WERI-Rb-1 (cell line): ENCODE data around the gene WHRN.
A peak's percentile ranks its signal among the peaks of the same experiment; 100 is the strongest.

Experiments
- DNase-seq: peaks from one replicate; pipeline ENCODE4 v3.0.0-alpha.2; 2020
- H3K27ac ChIP-seq: fragments of 250-450 bp; sonication (Bioruptor Pico); 2 replicates; pipeline ENCODE4 v1.5.1; 2020; ENCODE audit warnings: mild to moderate bottlenecking, moderate library complexity
- H3K27me3 ChIP-seq: fragments of 250-450 bp; sonication (Bioruptor Pico); 2 replicates; pipeline ENCODE4 v1.5.1; 2021; ENCODE audit warnings: mild to moderate bottlenecking, low read depth, moderate library complexity; ENCODE audit not compliant: insufficient read depth, severe bottlenecking
- H3K36me3 ChIP-seq: fragments of 250-450 bp; sonication (Bioruptor Pico); 2 replicates; pipeline ENCODE4 v1.5.1; 2020; ENCODE audit warnings: mild to moderate bottlenecking, moderate library complexity
- H3K4me3 ChIP-seq: 2 replicates; pipeline ENCODE4 v1.5.1; 2011; ENCODE audit warnings: low read depth, mild to moderate bottlenecking, control low read depth, low read length
- H3K9me3 ChIP-seq: fragments of 250-450 bp; sonication (Bioruptor Pico); 2 replicates; pipeline ENCODE4 v1.5.1; 2021; ENCODE audit warnings: mild to moderate bottlenecking, moderate library complexity; ENCODE audit not compliant: severe bottlenecking
- TF ChIP-seq, protein P1 (sequence below): IDR thresholded peaks from 2 replicates; pipeline ENCODE4 v1.5.1; 2011; ENCODE audit warnings: low read depth, mild to moderate bottlenecking, control low read depth, inconsistent platforms, low read length

WHRN gene

DNA sequence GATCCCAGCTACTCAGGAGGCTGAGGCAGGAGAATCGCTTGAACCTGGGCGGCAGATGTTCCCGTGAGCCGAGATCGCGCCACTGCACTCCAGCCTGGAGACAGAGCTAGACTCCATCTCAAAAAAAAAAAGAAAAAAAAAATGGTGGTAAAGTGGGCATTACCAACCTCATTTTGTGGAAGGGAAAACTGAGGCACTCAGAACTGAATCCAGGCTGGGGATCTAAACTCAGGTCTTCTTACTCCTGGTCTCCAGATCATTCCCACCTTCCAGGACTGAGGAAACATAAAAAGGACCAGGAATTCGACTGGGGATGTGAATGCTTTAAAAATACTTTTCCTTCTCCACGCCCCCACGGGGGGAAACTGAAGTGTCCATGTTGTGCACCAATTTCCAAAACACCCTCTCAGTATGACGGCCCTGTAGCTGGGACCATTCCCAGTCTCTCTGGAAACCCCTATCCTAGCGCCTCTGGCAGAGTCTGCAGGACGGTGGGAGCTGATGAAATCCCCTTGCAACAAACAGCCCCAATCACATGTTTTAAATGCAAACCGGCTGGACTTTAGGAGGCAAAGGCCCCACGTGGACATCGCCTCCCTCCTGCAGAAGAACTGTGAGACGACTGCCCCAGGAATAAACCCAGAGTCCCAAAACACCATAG, 108.6 kb downstream of the WHRN start:
- Histone ChIP-seq H3K27me3 (no peaks in the 10 kb centered on the region), H3K36me3 (peaks cover 40% of the 10 kb centered on the region), H3K4me3 (peak overlapping the region; percentile 87)

DNA sequence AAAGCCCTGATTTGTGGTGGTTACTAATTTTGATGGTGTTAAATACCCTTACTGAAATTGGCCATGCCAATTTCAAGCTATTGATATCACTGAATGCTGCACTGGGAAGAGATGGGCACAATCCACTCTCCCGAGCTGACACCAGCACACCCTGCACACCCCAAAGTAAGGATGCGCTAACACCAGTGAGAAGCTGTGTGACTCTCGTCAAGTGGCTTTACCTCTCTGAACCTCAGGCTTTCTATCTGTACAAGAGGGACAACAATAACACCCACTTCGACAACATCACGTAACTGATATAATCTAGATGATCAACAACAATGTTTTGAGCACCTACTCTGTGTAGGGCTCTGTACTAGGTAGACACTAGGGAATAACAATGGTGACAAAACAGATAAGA, 109.5 kb downstream of the WHRN start:
- no peak for DNase-seq
- Histone ChIP-seq H3K27me3 (no peaks in the 10 kb centered on the region), H3K9me3 (no peaks in the 10 kb centered on the region), H3K36me3 (peaks cover 45% of the 10 kb centered on the region), H3K4me3 (no peak overlapping the region), H3K27ac (no peak overlapping the region)
- TF ChIP-seq, protein P1, sequence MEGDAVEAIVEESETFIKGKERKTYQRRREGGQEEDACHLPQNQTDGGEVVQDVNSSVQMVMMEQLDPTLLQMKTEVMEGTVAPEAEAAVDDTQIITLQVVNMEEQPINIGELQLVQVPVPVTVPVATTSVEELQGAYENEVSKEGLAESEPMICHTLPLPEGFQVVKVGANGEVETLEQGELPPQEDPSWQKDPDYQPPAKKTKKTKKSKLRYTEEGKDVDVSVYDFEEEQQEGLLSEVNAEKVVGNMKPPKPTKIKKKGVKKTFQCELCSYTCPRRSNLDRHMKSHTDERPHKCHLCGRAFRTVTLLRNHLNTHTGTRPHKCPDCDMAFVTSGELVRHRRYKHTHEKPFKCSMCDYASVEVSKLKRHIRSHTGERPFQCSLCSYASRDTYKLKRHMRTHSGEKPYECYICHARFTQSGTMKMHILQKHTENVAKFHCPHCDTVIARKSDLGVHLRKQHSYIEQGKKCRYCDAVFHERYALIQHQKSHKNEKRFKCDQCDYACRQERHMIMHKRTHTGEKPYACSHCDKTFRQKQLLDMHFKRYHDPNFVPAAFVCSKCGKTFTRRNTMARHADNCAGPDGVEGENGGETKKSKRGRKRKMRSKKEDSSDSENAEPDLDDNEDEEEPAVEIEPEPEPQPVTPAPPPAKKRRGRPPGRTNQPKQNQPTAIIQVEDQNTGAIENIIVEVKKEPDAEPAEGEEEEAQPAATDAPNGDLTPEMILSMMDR = no peak

More for the DNA sequence above, 108.6 kb downstream of the WHRN start:
- TF ChIP-seq, protein P1 = no peak
- DNase-seq = no peak
- Histone ChIP-seq H3K9me3 (no peaks in the 10 kb centered on the region), H3K27ac (peak overlapping the region; percentile 82)

DNA sequence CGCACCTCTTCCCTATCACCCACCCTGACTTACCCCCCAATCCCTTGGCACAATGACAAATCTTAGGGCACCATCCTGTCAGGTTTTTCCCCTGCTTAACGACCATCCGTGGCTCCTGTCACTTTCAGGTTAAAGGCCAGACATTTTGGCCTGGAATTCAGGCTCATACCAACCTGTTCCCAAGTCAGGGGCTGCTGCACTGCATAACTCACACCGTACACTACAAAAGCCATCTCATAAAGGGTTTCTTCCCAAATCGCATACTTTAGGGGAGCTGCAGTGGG, 110.0 kb downstream of the WHRN start:
- TF ChIP-seq, protein P1 = no peak
- no peak overlapping the region for H3K4me3 ChIP-seq
- no peak overlapping the region for H3K27ac ChIP-seq
- DNase-seq = no peak
- H3K36me3 ChIP-seq = peaks cover 49% of the 10 kb centered on the region
- H3K27me3 ChIP-seq = no peaks in the 10 kb centered on the region
- no peaks in the 10 kb centered on the region for H3K9me3 ChIP-seq

DNA sequence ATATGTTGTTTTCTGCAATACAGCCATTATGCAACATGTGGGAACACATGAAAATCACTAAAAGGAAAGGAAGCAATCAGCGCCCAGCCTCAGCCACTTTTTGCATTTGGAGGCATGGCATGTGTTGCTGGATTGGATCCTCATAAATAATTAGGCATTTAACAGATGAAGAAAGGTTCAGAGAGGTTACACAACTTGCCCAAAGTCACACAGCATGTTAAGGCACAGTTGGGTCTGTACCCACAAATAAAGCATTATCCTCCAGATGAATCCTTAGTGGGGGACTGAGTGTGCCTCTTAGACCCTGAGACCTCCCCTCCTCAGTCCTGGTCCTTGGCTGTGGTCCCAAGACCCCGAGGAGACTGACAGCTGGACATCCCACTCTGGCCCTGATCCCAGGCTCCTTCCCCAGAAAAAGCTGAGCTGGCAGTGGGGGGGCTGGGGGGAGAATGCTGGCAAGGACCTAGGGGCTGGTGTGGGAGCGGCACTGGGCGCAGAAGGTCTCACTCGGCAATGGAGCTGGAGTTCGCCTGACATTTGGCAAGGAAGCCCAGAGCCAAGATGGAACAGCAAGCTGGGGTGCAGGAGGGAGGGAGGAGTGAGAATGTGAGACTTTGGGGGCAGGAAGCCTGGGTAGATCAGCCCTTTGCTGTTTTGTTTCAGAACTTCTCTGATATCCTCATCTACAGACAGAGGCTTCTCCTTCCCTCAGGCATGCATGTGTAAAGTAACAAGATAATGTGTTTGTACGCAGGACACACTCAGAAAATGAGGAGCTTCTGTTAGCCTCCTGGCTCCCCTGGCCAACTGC, 110.5 kb downstream of the WHRN start:
- no peak for DNase-seq
- TF ChIP-seq, protein P1 = no peak
- no peak overlapping the region for H3K27ac ChIP-seq
- H3K4me3 ChIP-seq = no peak overlapping the region
- H3K36me3 ChIP-seq = peaks cover 49% of the 10 kb centered on the region
- no peaks in the 10 kb centered on the region for H3K9me3 ChIP-seq
- no peaks in the 10 kb centered on the region for H3K27me3 ChIP-seq

DNA sequence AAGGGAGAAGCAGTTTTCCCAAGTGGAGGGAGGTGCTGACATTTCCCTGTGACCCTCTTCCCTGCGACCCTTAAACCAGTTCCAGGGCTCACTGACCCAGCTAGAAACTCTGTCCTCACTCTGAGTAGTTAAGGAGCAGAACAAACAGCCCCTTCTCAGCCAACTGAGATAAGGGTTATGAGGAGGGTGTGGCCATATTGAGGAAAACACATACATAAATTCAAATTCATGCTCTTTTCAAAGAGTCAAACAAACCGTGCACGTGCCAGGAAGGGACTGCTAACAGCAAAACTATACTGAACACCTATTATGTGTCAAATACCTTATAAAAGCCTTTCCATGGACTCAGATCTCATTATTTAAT, 112.5 kb downstream of the WHRN start:
- H3K27ac ChIP-seq = peak overlapping the region; percentile 28
- TF ChIP-seq, protein P1 = no peak
- H3K9me3 ChIP-seq = no peaks in the 10 kb centered on the region
- DNase-seq = no peak
- H3K27me3 ChIP-seq = no peaks in the 10 kb centered on the region
- H3K4me3 ChIP-seq = no peak overlapping the region
- peaks cover 65% of the 10 kb centered on the region for H3K36me3 ChIP-seq
